Activated CD8-positive, alpha-beta T cell treated with anti-CD3 and anti-CD28 coated beads for 36 hours (primary cell): ENCODE data around the gene PTPA. TPM values are rescaled to one million over a fixed set of nuclear protein-coding genes. Genes with fewer than 3 reads are reported as not detected.

Experiments used
- ATAC-seq: fragments of 200-7000 bp; cut with Tn5 transposase; one replicate; pipeline ENCODE4 v1.10.0; 2021; ENCODE audit warnings: mild to moderate bottlenecking, moderate library complexity
- CTCF ChIA-PET: fragments of 350-600 bp; sonication (Branson Sonifier 250); formaldehyde crosslinking; loops from one replicate; lab custom pipeline; 2021; ENCODE audit warnings: antibody characterized with exemption; lab: Charles Lee
- POLR2A ChIA-PET: fragments of 350-600 bp; sonication (Branson Sonifier 250); formaldehyde crosslinking; loops from one replicate; lab custom pipeline; 2021; ENCODE audit warnings: antibody characterized with exemption; lab: Charles Lee
- DNase-seq: peaks from one replicate; pipeline ENCODE4 v3.0.0-alpha.2; 2020
- H3K27ac Mint-ChIP-seq: one replicate; pipeline ENCODE4 v1.8.0; 2021; ENCODE audit warnings: mild to moderate bottlenecking, mixed read lengths
- H3K27me3 Mint-ChIP-seq: one replicate; pipeline ENCODE4 v1.8.0; 2021; ENCODE audit warnings: mixed read lengths
- H3K36me3 Mint-ChIP-seq: one replicate; pipeline ENCODE4 v1.8.0; 2021; ENCODE audit warnings: low read depth, mixed read lengths
- H3K4me1 Mint-ChIP-seq: one replicate; pipeline ENCODE4 v1.8.0; 2021; ENCODE audit warnings: low read depth, mixed read lengths
- H3K4me3 Mint-ChIP-seq: one replicate; pipeline ENCODE4 v1.8.0; 2021; ENCODE audit warnings: mild to moderate bottlenecking, moderate library complexity, mixed read lengths
- H3K9me3 Mint-ChIP-seq: one replicate; pipeline ENCODE4 v1.8.0; 2021; ENCODE audit warnings: mixed read lengths
- intact Hi-C: fragments of 100-400 bp; cut with micrococcal nuclease; formaldehyde crosslinking; loops from one replicate; pipeline ENCODE4 v1.10.0; 2022
- total RNA-seq, 2 experiments: library from RNA; stranded (reverse); gene quantifications; one replicate each; pipeline ENCODE4 v1.2.3, GENCODE V29; 2021
- TF ChIP-seq, protein P1 (sequence below): fragments of 200-600 bp; IDR thresholded peaks from one replicate; pipeline ENCODE4 v1.8.0; 2022; ENCODE audit warnings: antibody characterized with exemption, mild to moderate bottlenecking

Gene PTPA
- total RNA-seq, 2 experiments from 2014 or later = 95.3 to 98.5 TPM

DNA sequence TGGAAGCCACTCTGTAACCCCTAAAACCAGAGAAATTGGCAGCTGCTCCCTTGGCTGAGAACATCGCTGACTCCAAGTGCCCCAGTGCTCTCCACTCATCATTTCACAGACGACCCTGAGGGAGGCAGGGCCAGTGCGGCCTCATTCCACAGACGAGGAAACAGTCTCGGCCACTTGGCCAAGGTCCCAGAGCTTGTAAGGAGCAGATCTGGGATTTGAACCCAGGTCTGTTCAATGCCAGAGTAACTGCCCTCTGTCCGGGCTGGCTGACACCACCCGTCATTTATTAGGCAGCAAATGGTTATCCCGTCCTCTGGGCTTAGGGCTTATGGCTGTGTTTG lies 86.7 kb downstream of the PTPA start:
- CTCF ChIA-PET = no interaction called here
- intact Hi-C loops = no loop called here
- no peak for ATAC-seq
- no peak for DNase-seq
- Mint-ChIP-seq H3K9me3 (no peaks in the 10 kb centered on the region), H3K36me3 (no peaks in the 10 kb centered on the region), H3K27ac (no peak overlapping the region), H3K4me3 (no peak overlapping the region), H3K4me1 (peaks cover 6% of the 10 kb centered on the region), H3K27me3 (peaks cover 1% of the 10 kb centered on the region)
- POLR2A ChIA-PET = interaction anchor here (1.6 to 1.7 kb wide), 2 partner anchors 10 to 20 kb away, joined by 4 read pairs; partner anchors contain the start of gene IER5L
- TF ChIP-seq, protein P1, sequence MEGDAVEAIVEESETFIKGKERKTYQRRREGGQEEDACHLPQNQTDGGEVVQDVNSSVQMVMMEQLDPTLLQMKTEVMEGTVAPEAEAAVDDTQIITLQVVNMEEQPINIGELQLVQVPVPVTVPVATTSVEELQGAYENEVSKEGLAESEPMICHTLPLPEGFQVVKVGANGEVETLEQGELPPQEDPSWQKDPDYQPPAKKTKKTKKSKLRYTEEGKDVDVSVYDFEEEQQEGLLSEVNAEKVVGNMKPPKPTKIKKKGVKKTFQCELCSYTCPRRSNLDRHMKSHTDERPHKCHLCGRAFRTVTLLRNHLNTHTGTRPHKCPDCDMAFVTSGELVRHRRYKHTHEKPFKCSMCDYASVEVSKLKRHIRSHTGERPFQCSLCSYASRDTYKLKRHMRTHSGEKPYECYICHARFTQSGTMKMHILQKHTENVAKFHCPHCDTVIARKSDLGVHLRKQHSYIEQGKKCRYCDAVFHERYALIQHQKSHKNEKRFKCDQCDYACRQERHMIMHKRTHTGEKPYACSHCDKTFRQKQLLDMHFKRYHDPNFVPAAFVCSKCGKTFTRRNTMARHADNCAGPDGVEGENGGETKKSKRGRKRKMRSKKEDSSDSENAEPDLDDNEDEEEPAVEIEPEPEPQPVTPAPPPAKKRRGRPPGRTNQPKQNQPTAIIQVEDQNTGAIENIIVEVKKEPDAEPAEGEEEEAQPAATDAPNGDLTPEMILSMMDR = no peak

Other genes starting within 250 kb of the PTPA start
- gene KYAT1, start 229.5 kb upstream of the PTPA start, total RNA-seq = 10 to 100 TPM; 17.0 to 18.6 TPM
- gene LRRC8A, start 229.3 kb upstream of the PTPA start, total RNA-seq = 10 to 100 TPM; 15.1 to 16.2 TPM
- 1 to 10 TPM in 1 of 2 experiments, under 1 TPM in 1; 0.61 to 1.5 TPM for gene PHYHD1, start 190.4 kb upstream of the PTPA start, total RNA-seq
- gene DOLK, start 163.8 kb upstream of the PTPA start, total RNA-seq = 1 to 10 TPM; 5.7 TPM
- 100 to 1,000 TPM in 1 of 2 experiments, 10 to 100 TPM in 1; 96.2 to 110 TPM for gene NUP188, start 163.7 kb upstream of the PTPA start, total RNA-seq
- 10 to 100 TPM; 49.3 to 50.8 TPM for gene SH3GLB2, start 83.1 kb upstream of the PTPA start, total RNA-seq
- 10 to 100 TPM; 34.6 to 35.8 TPM for gene MIGA2, start 74.8 kb upstream of the PTPA start, total RNA-seq
- 10 to 100 TPM; 12.7 to 15.2 TPM for gene DOLPP1, start 30.3 kb upstream of the PTPA start, total RNA-seq
- gene CRAT, start 622 bp upstream of the PTPA start, total RNA-seq = 10 to 100 TPM; 11.8 to 12.7 TPM
- gene IER5L, start 66.8 kb downstream of the PTPA start, total RNA-seq = 1 to 10 TPM; 3.7 to 4.1 TPM